ENCODE measurements around the gene INHBC. TPM values are rescaled to one million over a fixed set of nuclear protein-coding genes. Genes with fewer than 3 reads are reported as not detected.
A peak's percentile ranks its signal among the peaks of the same experiment; 100 is the strongest.
"Not testable (repeated sequence)": the region's sequence is repeated elsewhere in the genome, so short reads cannot be mapped to it uniquely, and the experiment has no call there.

The INHBC gene
- total RNA-seq, 2 donors from 2014 or later: not detected

DNA sequence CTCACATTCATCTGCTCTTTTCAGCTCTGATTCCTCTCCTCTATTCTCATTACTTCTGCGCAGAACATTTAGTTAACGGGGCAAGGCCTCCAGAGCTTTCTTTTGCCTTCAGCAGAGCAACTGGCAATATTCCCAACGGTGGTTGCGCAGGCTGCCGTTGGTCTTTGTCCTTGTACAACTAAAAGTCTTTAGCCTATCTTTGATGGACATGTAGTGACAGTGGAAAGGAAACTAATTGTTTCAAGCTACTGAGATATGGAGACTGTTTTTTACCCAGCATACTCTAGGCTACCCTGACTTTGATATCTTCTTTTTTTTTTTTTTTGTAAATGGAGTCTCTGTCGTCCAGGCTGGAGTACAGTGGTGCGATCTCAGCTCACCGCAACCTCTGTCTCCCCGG lies 16.3 kb upstream of the INHBC start:
- H3K4me1 ChIP-seq (ENCODE audit: control insufficient read depth in 1 of 2, low read depth in 2 of 2): peaks cover 23% of the 10 kb centered on the region in 2 donors
- H3K27ac ChIP-seq: no peak overlapping the region
- TF ChIP-seq, protein P1, sequence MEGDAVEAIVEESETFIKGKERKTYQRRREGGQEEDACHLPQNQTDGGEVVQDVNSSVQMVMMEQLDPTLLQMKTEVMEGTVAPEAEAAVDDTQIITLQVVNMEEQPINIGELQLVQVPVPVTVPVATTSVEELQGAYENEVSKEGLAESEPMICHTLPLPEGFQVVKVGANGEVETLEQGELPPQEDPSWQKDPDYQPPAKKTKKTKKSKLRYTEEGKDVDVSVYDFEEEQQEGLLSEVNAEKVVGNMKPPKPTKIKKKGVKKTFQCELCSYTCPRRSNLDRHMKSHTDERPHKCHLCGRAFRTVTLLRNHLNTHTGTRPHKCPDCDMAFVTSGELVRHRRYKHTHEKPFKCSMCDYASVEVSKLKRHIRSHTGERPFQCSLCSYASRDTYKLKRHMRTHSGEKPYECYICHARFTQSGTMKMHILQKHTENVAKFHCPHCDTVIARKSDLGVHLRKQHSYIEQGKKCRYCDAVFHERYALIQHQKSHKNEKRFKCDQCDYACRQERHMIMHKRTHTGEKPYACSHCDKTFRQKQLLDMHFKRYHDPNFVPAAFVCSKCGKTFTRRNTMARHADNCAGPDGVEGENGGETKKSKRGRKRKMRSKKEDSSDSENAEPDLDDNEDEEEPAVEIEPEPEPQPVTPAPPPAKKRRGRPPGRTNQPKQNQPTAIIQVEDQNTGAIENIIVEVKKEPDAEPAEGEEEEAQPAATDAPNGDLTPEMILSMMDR (IDR thresholded peaks at IDR 0.05): no peak
- no peak for DNase-seq (ENCODE audit: low spot score)
- ATAC-seq (ENCODE audit: insufficient number of reproducible peaks, low FRiP score, low read depth): no peak
- no peaks in the 10 kb centered on the region for H3K36me3 ChIP-seq
- no peak overlapping the region for H3K4me3 ChIP-seq
- no peaks in the 10 kb centered on the region for H3K9me3 ChIP-seq
- H3K27me3 ChIP-seq (replicated peaks; ENCODE audit: insufficient read depth): no peaks in the 10 kb centered on the region

DNA sequence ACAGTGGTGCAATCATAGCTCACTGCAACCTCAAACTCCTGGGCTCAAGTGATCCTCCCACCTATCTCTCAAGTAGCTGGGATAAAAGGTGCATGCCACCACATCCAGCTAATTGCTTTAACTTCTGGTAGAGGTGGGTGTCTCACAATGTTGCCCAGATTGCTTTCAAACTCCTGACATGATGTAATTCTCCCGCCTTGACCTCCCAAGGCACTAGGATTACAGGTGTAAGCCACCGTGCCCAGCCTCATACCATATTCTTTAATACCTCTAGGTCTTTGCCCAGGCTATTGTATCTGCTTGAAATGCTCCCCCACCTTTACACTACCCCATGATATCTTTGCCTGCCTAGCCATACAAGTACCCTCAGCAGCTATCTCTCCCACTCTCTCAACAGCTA lies 15.1 kb upstream of the INHBC start:
- H3K4me3 ChIP-seq: no peak overlapping the region
- H3K27ac ChIP-seq: no peak overlapping the region
- ATAC-seq (ENCODE audit: insufficient number of reproducible peaks, low FRiP score, low read depth) (no peak), DNase-seq (ENCODE audit: low spot score) (no peak)
- H3K9me3 ChIP-seq: no peaks in the 10 kb centered on the region
- H3K4me1 ChIP-seq (ENCODE audit: control insufficient read depth in 1 of 2, low read depth in 2 of 2): peaks cover 23% of the 10 kb centered on the region in 2 donors
- no peaks in the 10 kb centered on the region for H3K36me3 ChIP-seq
- TF ChIP-seq, protein P1 (IDR thresholded peaks at IDR 0.05): no peak
- no peaks in the 10 kb centered on the region for H3K27me3 ChIP-seq (replicated peaks; ENCODE audit: insufficient read depth)

DNA sequence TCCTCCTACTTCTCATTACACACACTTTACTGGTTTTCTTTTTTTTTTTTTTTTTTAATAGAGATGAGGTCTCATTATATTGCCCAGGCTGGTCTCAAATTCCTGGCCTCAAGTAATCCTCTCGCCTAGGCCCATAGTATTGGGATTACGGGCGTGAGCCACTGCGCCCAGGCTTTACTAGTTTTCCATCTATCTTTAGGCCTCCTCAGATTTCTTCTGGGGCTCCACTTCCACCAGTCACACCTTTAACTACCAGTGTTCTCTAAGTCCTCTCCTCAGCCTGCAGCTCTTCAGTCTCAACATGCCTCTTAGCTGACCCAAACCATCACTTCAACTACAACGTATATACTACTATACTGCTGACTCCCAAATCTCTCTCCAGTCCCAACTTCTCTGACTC lies 14.1 kb upstream of the INHBC start:
- H3K4me3 ChIP-seq: no peak overlapping the region
- TF ChIP-seq, protein P1 (IDR thresholded peaks at IDR 0.05): no peak
- no peaks in the 10 kb centered on the region for H3K27me3 ChIP-seq (replicated peaks; ENCODE audit: insufficient read depth)
- no peaks in the 10 kb centered on the region for H3K9me3 ChIP-seq
- ATAC-seq (ENCODE audit: insufficient number of reproducible peaks, low FRiP score, low read depth): no peak
- DNase-seq (ENCODE audit: low spot score): no peak
- H3K4me1 ChIP-seq (ENCODE audit: control insufficient read depth in 1 of 2, low read depth in 2 of 2): peaks cover 18 to 23% of the 10 kb centered on the region in 2 donors
- no peak overlapping the region for H3K27ac ChIP-seq
- H3K36me3 ChIP-seq: no peaks in the 10 kb centered on the region

DNA sequence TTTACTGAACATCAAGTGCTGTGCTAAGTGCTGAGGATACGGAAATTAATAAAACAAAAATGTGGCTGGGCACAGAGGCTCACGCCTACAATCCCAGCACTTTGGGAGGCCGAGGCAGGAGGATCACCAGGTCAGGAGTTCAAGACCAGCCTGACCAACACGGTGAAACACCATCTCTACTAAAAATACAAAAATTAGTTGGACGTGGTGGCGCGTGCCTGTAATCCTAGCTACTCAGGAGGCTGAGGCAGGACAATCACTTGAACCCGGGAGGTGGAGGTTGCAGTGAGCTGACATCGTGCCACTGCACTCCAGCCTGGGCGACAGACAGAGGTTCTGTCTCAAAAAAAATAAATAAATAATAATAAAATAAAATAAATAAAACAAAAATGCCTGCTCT lies 7.6 kb upstream of the INHBC start:
- not testable (repeated sequence) for H3K36me3 ChIP-seq; DNase-seq (ENCODE audit: low spot score); ATAC-seq (ENCODE audit: insufficient number of reproducible peaks, low FRiP score, low read depth)

DNA sequence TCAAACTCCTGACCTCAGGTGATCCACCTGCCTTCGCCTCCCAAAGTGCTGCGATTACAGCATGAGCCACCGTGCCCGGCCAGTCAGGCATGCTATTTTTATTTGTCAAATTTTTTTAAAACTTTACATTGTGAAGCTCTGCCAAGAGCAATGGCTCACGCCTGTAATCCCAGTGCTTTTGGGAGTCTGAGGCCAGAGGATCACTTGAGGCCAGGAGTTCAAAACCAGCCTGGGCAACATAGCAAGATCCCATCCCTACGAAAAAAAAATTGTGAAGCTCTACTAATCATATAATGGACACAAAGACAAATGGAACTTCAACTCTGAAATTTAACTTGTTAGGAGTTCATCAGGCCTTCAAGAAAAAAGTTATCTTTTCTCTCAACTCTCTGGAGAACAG lies 5.6 kb upstream of the INHBC start:
- Histone ChIP-seq H3K27me3 (replicated peaks; ENCODE audit: insufficient read depth) (no peaks in the 10 kb centered on the region), H3K36me3 (no peaks in the 10 kb centered on the region), H3K9me3 (no peaks in the 10 kb centered on the region), H3K4me1 (ENCODE audit: control insufficient read depth in 1 of 2, low read depth in 2 of 2) (peaks cover 3 to 14% of the 10 kb centered on the region in 2 donors), H3K27ac (peak overlapping the region in 1 of 2 donors; percentile 91), H3K4me3 (no peak overlapping the region)
- no peak for ATAC-seq (ENCODE audit: insufficient number of reproducible peaks, low FRiP score, low read depth)
- TF ChIP-seq, protein P1 (IDR thresholded peaks at IDR 0.05): no peak
- no peak for DNase-seq (ENCODE audit: low spot score)

More for the DNA sequence above, 7.6 kb upstream of the INHBC start:
- H3K4me1 ChIP-seq (ENCODE audit: control insufficient read depth in 1 of 2, low read depth in 2 of 2): peaks cover 3 to 14% of the 10 kb centered on the region in 2 donors
- not testable (repeated sequence) for H3K27ac ChIP-seq; H3K27me3 ChIP-seq (replicated peaks; ENCODE audit: insufficient read depth); H3K4me3 ChIP-seq; H3K9me3 ChIP-seq

DNA sequence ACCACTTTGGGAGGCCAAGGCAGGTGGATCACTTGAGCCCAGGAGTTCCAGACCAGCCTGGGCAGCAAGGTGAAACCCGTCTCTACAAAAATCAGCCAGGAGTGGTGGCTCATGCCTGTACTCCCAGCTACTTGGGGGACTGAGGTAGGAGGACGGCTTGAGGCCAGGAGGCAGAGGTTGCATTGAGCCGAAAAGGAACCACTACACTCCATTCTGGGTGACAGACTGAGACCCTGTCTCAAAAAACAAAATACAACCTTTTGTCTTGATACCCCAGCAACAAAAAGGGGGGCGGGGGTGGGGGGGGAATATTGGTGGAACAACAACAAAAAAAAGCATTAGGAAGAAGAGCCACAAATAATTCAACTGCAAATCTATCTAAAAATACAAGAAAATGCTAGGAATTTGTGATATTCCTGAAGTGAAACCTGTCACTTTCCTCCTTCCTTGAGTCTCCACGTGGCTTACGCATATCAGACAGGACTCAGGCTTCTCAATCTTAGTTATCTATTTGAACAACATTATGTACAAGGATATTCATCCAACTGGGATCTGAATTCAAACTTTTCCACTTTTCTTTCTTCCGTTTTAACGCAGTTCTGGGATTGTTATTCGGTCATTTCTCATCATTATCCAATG lies 5.0 kb upstream of the INHBC start:
- ATAC-seq (ENCODE audit: insufficient number of reproducible peaks, low FRiP score, low read depth) (no peak), DNase-seq (ENCODE audit: low spot score) (no peak)
- H3K4me1 ChIP-seq (ENCODE audit: control insufficient read depth in 1 of 2, low read depth in 2 of 2): peaks cover 3 to 14% of the 10 kb centered on the region in 2 donors
- peak overlapping the region; percentile 91 for H3K27ac ChIP-seq
- TF ChIP-seq, protein P1 (IDR thresholded peaks at IDR 0.05): no peak
- H3K4me3 ChIP-seq: peak overlapping the region; percentile 78
- H3K9me3 ChIP-seq: no peaks in the 10 kb centered on the region
- no peaks in the 10 kb centered on the region for H3K27me3 ChIP-seq (replicated peaks; ENCODE audit: insufficient read depth)
- H3K36me3 ChIP-seq: no peaks in the 10 kb centered on the region
